Measurements from ENCODE around the gene C10orf90.

C10orf90 gene

DNA sequence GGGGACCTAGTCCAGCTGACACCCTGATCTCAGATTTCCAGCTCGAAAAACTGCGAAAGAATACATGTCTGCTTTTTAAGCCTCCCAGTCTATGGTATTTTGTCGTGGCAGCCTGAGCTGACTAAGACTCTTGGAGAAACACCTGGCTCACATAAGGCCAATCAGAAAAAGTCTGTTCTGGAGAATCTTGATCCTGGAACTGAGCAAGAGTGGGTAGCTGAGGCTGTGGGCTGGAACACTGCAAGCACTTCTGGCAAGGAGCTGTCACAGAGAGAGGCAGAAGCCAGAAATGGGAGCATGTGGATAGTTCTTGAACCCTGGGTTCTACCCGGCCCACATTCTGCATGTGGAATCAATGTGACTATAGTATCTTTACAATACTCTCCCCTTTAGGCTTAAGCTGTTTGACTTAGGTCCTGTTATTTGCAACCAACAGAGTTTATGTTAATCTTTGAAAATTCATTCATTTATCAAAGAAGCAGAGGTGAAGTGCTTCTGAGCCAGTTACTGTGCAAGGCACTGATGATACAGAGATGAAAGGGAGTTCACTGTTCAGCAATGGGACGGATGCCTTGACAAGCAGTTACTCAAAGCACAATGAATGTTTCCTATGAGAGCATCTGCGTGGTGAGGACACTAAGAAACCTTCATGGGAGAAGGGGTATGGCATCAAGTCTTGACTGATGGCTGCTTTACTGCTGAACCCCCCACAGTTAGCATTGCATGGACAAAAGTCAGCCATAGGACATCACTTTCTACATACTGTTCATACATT lies 4.4 kb upstream of the C10orf90 start:
- no peak for DNase-seq (ENCODE audit: low read depth in 2 of 2)

DNA sequence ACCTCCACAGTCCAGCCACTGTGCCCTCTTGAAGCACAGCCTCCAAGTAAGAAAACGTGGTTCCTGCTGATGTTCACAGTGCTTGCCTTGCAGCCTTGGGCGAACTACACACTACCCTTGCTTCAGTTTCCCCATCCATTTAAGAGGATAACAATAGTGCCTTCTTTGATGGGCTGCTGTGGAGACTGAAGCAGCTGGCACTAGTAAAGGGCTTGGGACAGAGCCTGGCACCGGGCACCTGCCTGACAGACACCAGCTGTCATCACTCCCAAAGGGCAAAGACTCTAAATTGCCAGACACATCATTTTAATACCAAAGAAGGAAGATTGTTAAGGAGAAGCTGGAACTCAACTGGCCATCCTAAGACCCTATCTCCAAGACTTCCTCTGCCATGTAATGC lies 3.1 kb upstream of the C10orf90 start:
- no peak for DNase-seq (ENCODE audit: low read depth in 2 of 2)

DNA sequence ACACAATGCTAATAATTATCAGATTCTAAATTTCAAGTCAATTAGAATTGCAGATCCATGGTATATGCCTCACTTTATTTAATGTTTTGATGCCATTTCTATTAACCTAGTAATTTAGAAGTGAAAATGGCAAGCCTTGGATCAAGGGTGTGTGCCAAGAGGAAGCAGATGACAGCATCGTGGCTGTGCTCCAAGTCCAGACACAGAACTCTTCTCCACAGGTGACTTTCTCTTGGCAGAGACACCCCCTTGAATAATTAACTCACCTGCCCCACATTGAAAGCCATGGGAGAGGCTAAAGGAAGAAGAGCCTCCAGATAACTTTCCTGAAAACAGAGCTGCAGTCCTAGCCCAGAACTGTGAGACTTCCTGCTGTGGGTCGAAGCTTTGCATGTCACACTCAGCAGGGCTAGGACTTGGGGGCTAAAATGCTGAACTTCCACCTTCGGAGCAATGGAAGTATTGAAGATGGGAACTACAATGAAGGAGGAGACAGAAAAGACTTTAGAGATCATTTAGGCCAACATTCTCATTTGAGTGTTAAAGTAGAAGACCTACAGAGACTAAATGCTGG lies 996 bp upstream of the C10orf90 start:
- no peak for DNase-seq (ENCODE audit: low read depth in 2 of 2)

GRCh38 chr10:126670895-126671261 lies 385 bp upstream of the C10orf90 start:
- DNase-seq (ENCODE audit: low read depth in 2 of 2): no peak

DNA sequence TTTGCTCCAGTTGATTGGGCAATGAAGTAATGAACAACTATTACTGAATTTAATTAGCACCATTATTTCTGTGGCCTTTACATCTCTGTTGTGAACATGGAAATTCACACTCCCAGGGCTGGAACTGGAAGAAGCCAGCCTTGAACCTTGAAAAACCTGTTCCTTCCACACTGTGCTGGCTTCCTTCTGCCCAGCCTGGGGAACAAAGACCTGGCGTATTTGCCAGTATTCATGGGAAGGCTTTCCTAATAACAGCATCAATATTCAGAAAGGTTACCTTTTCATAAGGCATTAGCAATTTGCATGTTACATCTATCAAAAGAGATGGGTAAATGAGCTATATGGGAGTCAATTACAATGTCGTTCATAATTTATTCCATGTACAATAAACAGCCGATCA lies 1.3 kb downstream of the C10orf90 start:
- DNase-seq (ENCODE audit: low read depth in 2 of 2): no peak

- no peak for DNase-seq (ENCODE audit: low read depth in 2 of 2)
Observed at GRCh38 chr10:126668505-126668904, 2.0 kb downstream of the C10orf90 start.

- no peak for DNase-seq (ENCODE audit: low read depth in 2 of 2)
Observed at GRCh38 chr10:126667568-126667967, 2.9 kb downstream of the C10orf90 start.

DNA sequence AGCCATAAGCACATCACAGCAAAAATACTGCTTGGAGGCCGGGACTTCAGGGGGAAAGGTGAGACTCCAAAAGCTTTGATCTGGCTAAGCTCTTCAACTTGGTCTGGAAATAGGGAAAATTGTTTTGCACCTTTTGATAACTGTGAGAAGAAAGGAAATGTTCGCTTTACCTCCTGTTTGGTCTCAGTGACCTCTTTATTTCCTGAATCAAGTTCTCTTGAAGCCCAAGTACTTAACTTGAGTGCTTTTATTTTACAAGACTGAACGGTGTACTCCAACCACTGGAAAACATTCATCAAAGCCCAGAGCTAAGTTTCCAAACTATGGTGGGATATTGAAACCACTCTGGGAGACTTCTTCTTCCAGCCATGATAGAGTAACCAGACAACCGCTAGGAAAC lies 5.3 kb downstream of the C10orf90 start:
- no peak for DNase-seq (ENCODE audit: low read depth in 2 of 2)

DNA sequence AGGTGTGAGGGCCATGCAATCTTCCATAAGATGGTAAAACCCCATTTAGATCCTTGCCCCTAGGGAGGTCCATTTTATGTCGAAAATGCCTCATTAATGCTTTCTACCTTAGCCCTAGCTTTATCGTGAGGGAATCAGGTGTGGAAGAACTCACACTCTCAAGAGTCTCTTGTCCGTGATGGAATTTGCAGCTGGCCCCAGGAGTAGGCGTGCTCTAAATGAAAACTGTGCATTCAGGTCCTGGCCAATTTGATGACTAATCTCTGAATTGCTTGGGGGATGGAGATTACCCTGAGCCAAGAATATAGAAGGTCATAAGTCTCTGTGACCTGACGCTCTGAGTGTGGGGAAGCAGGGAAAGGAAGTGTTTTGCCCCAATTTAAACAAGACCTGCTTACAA lies 6.6 kb downstream of the C10orf90 start:
- no peak for DNase-seq (ENCODE audit: low read depth in 2 of 2)

- peak in 1 of 2 donors; percentile 4 for DNase-seq (ENCODE audit: low read depth in 2 of 2)
Observed at GRCh38 chr10:126663328-126663727, 7.2 kb downstream of the C10orf90 start.

GRCh38 chr10:126661841-126662515 lies 8.5 kb downstream of the C10orf90 start:
- no peak for DNase-seq (ENCODE audit: low read depth in 2 of 2)

DNA sequence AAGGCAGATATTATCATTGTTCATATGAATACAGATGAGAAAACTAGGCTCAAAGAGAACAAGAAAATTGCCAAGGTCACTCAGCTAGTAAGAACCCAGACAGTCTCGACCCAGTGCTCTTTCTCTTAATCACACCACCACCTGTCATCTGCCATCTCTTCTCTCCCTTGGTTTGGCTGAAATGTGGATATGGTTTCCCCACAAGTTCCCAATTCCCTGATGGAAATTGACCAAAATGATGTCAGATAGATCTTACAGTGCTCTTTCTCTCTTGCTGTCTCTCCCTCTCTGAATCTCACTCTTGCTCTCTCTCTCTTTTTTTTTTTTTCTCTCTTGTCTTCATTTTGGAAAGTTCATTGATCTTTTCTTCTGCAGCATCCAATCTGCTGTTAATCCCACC lies 9.1 kb downstream of the C10orf90 start:
- DNase-seq (ENCODE audit: low read depth in 2 of 2): no peak

- DNase-seq (ENCODE audit: low read depth in 2 of 2): no peak
Observed at GRCh38 chr10:126659750-126660149, 10.7 kb downstream of the C10orf90 start.

DNA sequence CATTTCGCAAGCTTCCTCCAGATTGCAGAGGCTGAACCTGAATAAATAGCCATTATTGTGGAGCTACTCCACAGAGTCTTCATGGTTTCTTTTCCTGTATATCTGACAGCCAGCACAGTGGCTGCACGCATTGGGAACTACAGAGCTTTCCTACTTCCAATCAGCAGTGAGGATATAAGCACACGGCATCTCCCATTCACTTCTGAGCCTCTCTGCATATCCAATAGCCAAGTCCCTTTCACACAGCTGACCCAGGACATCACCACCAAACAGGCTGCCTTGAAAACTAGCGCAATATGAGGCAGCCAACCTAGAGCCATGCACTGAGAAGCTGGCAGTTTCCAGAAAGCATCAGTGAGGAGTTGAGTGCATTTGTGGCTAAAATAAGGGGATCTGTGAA lies 11.6 kb downstream of the C10orf90 start:
- no peak for DNase-seq (ENCODE audit: low read depth in 2 of 2)

DNA sequence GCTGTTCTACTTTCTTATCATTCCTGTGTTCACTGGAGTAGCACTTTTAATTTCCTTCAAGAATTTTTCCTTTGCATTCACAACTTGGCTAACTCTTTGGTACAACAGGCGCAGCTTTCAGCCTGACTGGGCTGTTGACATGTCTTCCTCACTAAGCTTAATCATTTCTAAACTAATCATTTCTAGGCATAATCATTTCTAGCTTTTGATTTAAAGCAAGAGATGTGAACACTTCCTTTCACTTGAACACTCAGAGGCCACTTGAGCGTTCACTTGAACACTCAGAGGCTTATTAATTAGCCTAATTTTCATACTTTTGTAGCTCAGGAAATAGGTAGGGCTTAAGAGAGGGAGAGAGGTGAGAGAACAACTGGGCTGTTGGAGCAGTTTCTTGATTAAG lies 15.9 kb downstream of the C10orf90 start:
- no peak for DNase-seq (ENCODE audit: low read depth in 2 of 2)

- no peak for DNase-seq (ENCODE audit: low read depth in 2 of 2)
Observed at GRCh38 chr10:126651467-126651866, 19.0 kb downstream of the C10orf90 start.

DNA sequence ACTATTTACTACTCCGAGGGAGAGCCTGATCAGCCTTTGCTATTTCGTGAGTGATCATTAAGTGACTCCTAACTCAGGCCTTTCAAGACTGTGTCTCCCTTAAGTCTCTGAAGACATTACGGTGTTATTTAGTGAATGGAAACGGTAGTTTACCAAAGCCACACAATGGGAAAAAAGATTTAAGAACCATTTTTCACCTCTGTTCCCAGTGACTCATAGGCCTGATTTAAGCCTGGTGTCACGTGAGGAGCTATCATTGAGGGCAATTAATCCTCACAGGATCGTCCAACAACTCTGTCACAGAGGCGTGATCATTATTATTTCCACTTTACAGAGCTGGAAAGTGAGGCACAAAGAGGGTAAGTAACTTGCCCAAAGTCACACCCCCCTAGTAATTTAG lies 20.3 kb downstream of the C10orf90 start:
- DNase-seq (ENCODE audit: low read depth in 2 of 2): no peak

- no peak for DNase-seq (ENCODE audit: low read depth in 2 of 2)
Observed at GRCh38 chr10:126647116-126647515, 23.4 kb downstream of the C10orf90 start.

GRCh38 chr10:126646110-126646509 lies 24.4 kb downstream of the C10orf90 start:
- no peak for DNase-seq (ENCODE audit: low read depth in 2 of 2)

DNA sequence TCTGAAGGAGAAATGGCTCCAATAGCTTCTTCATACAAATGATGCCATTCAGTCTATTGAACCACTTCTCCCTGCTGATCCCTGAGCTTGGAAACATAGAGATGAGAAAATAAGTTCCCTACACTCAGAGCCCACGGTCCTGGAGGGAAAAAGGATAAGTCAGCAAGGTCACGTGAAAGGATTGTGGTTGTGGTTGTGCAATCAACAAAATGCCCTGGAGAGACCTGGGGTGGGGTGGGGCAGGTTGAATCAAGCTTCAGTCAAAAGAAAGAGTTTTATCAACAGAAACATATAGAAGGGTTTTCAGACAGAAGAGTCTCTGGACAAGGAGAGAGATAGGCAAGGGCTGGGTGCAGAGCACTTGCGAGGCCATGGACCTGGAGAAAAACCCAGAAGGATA lies 30.1 kb downstream of the C10orf90 start:
- DNase-seq (ENCODE audit: low read depth in 2 of 2): no peak

GRCh38 chr10:126639084-126639483 lies 31.4 kb downstream of the C10orf90 start:
- DNase-seq (ENCODE audit: low read depth in 2 of 2): no peak

- DNase-seq (ENCODE audit: low read depth in 2 of 2): no peak
Observed at GRCh38 chr10:126638542-126638941, 32.0 kb downstream of the C10orf90 start.

- no peak for DNase-seq (ENCODE audit: low read depth in 2 of 2)
Observed at GRCh38 chr10:126637501-126637900, 33.0 kb downstream of the C10orf90 start.
